Measurements from ENCODE around the gene KRTAP13-1.
A peak's percentile ranks its signal among the peaks of the same experiment; 100 is the strongest.

KRTAP13-1 gene

DNA sequence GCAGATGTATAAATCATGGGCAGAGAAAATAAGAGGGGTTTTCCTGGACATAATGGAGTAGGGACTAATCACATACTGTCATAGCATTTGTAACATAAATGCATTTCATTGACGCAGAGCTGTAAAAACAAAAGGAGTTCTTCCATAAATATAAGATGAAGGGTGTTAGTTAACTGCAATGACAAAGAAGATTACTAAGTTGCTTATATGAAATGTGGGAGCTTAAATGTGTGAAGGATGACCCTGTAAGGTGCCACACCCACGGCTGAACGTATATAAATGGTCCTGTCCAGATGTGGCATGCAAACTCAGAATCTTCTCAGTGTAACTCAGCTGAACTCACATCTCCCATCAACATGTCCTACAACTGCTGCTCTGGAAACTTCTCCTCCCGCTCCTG is at the start of gene KRTAP13-1:
Gene KRTAP13-1, plus strand, starts transcription at position 301 of the 400 bp plus-strand sequence. Its CDS starts 56 bp downstream, at position 357.
- no peak for DNase-seq

- no peak for DNase-seq
These were observed 47.3 kb upstream of the KRTAP13-1 start, which contains the start of gene KRTAP23-1 for GRCh38 chr21:30348506-30348905. TSS of gene KRTAP23-1 (minus strand) at chr21:30348606. CDS start at chr21:30348606, 0 bp downstream.

GRCh38 chr21:30349572-30349971 is 46.3 kb upstream of the KRTAP13-1 start:
- no peak for DNase-seq

- DNase-seq = no peak
These were observed 44.3 kb upstream of the KRTAP13-1 start for GRCh38 chr21:30351534-30351933.

DNA sequence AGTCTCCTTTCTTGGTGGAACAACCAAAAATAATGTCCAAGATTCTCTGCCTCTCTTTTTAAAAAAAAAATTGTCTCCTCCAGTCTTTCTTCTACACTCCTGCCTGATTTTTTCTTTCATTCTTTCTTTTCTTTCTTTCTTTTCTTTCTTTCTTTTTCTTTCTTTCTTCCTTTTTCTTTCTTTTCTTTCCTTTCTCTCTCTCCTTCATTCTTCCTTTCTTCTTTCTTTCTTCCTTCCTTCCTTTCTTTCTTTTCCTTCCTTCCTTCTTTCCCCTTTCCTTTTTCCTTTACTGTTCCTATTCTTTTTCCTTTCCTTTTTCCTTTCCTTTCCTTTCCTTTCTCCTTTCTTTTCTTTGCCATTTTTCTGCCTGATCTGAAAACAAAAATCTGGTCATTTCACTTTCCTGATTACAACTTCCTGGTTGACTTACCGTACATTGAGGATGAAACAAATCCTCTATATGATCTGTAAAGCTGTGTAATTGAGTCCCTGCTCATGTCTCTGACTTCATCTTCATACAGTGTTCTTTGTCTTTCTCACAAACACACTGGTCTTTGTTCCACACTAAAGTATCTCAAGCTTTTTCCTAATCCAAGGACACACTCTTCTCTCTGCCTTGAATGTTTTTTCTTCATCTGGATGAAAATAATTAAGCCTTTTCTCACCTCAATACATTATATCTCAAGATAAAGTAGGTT is 41.4 kb upstream of the KRTAP13-1 start:
- DNase-seq = no peak

- DNase-seq = no peak
These were observed 39.9 kb upstream of the KRTAP13-1 start for GRCh38 chr21:30355906-30356305.

DNA sequence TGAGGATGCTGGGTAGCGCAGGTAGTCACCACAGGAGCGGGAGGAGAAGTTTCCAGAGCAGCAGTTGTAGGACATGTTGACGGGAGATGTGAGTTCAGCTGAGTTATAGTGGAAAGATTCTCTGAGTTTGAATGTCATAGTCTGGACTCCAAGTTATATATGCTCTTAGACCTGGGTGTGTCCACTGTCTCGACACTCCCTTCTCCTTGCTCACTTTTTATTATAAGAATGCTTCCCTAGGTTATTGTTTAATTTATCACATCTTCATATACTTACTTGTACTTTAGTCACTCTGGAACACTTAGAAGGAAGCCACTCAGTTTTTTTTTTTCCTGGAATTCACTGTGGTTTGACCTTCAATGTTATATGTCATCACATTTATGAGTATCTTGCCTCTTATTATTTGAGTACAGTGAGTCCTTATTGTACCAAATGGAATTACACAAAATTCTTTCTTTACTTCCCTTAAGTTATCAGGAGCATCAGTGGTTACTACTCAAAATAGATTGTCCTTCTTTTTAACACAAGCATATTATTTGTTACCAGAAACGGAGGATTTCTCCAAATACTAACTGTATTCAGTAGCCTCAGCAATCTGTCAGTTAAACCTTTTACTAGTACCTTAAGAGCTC is 23.6 kb upstream of the KRTAP13-1 start, which contains the start of gene KRTAP13-2:
Gene KRTAP13-2, minus strand, starts transcription at position 133 of the 632 bp plus-strand sequence. Its CDS starts 58 bp downstream, at position 75.
- no peak for DNase-seq

DNA sequence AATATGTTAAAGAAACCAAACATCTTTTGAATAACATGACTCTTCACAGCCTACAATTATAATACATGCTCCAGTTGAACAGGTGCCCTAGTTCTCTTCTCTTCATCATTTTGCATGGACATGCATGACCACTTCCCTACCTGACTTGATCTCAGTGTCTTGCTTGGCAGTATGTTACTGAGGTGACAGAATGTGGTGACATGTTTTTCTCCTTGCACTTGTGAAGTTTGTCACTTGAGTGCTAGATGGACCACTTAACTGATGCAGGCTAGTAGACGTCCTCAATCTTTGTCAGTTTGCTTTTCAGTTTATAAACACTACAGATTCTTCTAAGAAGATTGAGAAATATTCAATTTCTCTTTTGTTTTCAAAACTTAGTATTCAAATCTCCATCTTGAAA is 13.6 kb upstream of the KRTAP13-1 start:
- no peak for DNase-seq

- peak in 1 of 2 experiments; percentile 36 for DNase-seq
These were observed 4.3 kb upstream of the KRTAP13-1 start for GRCh38 chr21:30391492-30392025.

- peak; percentile 95 to 99 for DNase-seq
These were observed 13.1 kb downstream of the KRTAP13-1 start for GRCh38 chr21:30408782-30409494.

GRCh38 chr21:30415993-30416392 is 20.2 kb downstream of the KRTAP13-1 start:
- DNase-seq = no peak

DNA sequence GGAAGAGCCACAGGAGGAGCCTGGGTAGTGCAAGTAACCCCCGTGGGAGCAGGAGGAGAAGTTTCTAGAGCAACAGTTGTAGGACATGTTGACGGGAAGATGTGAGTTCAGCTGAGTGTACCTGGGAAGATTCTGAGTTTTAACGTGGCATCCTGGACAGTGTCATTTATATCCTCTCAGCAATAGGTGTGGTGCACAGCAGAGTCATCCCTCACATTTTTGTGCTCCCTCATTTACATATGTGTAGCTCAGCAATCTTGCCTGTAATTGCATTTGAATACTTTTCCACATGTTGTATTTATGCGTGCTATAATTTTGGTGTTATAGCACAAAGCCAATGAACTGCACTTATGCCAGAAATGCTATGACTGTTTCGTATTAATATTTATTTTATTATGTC is 30.0 kb downstream of the KRTAP13-1 start, which contains the start of gene KRTAP13-3:
Gene KRTAP13-3, minus strand, starts transcription at position 101 of the 400 bp plus-strand sequence. Its CDS starts 14 bp downstream, at position 87.
- no peak for DNase-seq

- DNase-seq = no peak
These were observed 30.9 kb downstream of the KRTAP13-1 start for GRCh38 chr21:30426731-30427130.

GRCh38 chr21:30430170-30430655 is 34.4 kb downstream of the KRTAP13-1 start, which contains the start of gene KRTAP13-4:
TSS of gene KRTAP13-4 (plus strand) at chr21:30430220. CDS start at chr21:30430276, 56 bp downstream.
- no peak for DNase-seq

DNA sequence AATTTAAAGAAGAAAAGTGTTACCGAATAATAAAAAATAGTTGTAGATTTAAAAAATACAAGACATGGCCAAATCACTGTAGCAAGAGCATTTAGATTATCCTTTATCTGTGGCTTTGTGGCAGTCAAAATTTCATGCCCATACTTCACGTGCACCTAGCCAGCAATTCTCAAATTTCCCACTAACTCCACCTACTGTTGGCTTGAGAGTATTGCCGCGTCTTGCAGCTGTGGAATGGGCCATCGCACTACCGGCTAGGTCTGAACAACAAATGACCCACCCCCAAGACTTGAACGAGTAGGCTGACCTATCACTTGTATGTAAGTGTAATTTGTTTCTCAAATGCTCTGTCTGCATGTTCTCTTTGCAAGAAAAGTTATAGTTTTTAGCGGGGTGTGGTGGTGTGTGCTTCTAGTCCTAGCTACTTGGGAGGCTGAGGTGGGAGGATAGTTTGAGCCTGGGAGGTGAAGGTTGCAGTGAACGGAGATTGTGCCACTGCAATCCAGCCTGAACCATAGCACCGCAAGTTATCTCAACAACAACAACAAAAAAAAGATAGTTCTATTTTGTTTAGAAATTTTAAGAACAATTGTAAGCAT is 38.3 kb downstream of the KRTAP13-1 start:
- DNase-seq = peak; percentile 18 to 55

DNA sequence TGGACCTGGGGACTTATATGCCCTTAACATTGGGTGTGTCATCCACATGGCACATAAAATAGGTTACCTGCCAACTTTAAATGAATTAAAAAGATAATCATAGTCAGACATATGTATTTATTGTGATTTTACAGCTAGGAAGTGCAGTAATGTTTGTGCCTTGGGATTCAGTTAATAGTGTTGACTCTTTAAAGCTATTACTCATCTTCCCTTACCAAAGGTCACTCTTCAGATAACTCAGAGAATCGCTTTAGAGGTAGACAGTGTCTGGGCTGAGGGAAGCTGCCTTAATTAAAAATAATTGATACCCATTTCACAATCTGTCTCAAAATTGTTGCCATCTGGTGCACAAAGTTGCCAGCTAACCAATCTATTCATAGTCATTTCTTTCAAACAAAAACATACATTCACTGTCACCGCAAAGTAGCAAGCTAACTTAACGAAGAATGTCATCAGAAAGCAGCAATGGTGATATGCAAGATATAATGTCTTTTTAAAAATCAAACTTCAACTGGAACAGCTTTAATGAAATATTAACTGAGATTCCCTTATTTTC is 41.3 kb downstream of the KRTAP13-1 start:
- peak; percentile 57 to 83 for DNase-seq

DNA sequence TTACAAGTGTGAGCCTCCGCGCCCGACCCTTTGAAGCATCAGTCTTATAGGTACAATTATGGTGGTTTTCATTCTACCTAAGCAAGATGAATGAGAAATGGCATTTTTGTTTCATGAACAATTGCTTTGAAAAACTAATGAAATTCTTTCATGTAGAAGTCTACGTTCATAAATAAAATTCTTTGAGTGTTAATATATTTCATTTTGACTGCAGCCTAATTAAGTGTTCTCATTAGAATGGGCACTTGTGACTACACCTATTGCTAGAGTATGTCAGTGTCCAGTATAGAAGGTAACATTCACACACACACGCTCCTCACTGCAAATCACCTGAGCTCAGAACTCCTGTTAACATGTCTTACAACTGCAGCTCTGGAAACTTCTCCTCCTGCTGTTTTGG is 44.1 kb downstream of the KRTAP13-1 start, which contains the start of gene KRTAP15-1:
Gene KRTAP15-1, plus strand, starts transcription at position 301 of the 400 bp plus-strand sequence. Its CDS starts 53 bp downstream, at position 354.
- DNase-seq = no peak

DNA sequence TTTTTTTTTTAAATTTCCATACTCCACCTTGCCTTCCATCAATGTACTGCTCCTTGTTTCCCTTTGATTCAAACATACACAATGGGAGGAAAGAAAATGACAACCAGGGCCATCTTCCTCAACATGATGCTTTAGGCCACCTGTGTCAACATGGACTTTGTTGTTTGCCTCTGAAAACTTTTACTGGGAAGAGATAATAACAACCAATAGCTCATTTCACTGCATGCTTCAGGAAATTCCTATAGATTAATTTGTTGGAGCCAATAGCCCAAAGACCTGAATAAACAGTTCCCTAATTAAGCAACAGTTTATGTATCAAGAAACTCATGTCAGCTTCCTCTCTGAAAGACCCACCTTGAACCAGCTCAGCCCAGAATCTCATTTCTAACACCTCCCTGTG is 47.4 kb downstream of the KRTAP13-1 start:
- DNase-seq = no peak

DNA sequence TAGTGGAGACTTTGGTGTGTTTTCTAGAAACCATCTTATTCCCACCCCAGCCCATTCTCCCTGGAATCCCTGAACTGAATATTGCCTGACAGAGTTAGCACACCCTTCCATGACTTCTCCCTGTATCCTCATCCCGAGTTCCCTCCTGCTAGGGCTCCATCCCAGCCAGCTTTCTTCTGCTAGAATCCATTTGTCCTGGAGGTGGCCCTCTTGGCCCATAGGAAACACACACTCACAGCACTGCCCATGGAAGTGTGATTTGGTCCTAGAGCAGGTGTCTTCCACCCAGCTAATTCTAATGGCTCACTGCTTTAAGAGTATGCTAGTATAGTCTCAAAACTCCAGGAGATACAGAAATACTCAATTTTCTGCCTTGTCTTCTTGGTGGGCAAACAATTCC is 48.4 kb downstream of the KRTAP13-1 start:
- DNase-seq = no peak
